MM.1S (cell line): ENCODE measurements around the gene HIKESHI.

Source experiments
- EZH2 ChIP-seq: fragments of 300-600 bp; sonication (generic); optimal IDR thresholded peaks from 2 replicates; pipeline ENCODE3; 2017; ENCODE audit warnings: low read depth, mild to moderate bottlenecking, antibody characterized with exemption, low read length, mixed read lengths
- TF ChIP-seq, protein P1 (sequence below): fragments of 300-600 bp; sonication (generic); IDR thresholded peaks from 2 replicates; pipeline ENCODE4 v1.5.1; 2016; ENCODE audit warnings: antibody characterized with exemption, low read length, mixed read lengths

DNA sequence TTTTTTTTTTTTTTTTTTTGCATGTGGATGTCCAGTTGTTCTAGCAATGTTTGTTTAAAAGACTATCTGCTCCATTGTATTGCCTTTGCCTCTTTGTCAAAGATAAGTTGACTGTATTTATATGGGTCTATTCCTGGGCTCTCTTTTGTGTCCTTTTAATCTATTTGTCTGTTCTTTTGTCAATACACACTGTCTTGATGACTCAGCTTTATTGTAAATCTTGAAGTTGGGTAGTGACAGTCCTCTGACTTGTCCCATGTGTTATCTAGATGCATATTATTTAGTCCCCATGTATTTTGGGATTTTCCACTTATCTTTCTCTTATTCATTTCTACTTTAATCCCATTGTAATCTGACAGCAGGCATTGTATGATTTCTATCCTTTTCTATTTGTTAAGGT is 75.9 kb downstream of the HIKESHI start:
- no peak for TF ChIP-seq EZH2
- TF ChIP-seq, protein P1, sequence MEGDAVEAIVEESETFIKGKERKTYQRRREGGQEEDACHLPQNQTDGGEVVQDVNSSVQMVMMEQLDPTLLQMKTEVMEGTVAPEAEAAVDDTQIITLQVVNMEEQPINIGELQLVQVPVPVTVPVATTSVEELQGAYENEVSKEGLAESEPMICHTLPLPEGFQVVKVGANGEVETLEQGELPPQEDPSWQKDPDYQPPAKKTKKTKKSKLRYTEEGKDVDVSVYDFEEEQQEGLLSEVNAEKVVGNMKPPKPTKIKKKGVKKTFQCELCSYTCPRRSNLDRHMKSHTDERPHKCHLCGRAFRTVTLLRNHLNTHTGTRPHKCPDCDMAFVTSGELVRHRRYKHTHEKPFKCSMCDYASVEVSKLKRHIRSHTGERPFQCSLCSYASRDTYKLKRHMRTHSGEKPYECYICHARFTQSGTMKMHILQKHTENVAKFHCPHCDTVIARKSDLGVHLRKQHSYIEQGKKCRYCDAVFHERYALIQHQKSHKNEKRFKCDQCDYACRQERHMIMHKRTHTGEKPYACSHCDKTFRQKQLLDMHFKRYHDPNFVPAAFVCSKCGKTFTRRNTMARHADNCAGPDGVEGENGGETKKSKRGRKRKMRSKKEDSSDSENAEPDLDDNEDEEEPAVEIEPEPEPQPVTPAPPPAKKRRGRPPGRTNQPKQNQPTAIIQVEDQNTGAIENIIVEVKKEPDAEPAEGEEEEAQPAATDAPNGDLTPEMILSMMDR: no peak
